Urinary bladder (tissue), 4 donors: ENCODE measurements around the gene KAT2A. TPM values are rescaled to one million over a fixed set of nuclear protein-coding genes. Genes with fewer than 3 reads are reported as not detected.

Source experiments
- DNase-seq: peaks from one replicate; pipeline ENCODE4 v3.0.0-alpha.2; 2015; ENCODE audit errors: extremely low spot score
- H3K27ac ChIP-seq: one replicate; pipeline ENCODE4 v1.5.1; 2013; ENCODE audit warnings: low read depth, mild to moderate bottlenecking, moderate library complexity
- H3K36me3 ChIP-seq: one replicate; pipeline ENCODE4 v1.6.1; 2013; ENCODE audit warnings: mild to moderate bottlenecking, moderate library complexity; ENCODE audit not compliant: insufficient read depth
- H3K4me1 ChIP-seq: one replicate; pipeline ENCODE4 v1.6.1; 2013; ENCODE audit warnings: mild to moderate bottlenecking, moderate library complexity; ENCODE audit not compliant: insufficient read depth
- H3K4me3 ChIP-seq: one replicate; pipeline ENCODE4 v1.5.1; 2013; ENCODE audit warnings: low read depth, low read length
- WGBS: extraction: QIAGEN DNeasy Blood & Tissue Kit; methylation state at CpG from one replicate; pipeline ENCODE4 v1.1.7; 2013; 5-methylcytosine and 5-hydroxymethylcytosine counted together
- polyA plus RNA-seq: library from polyadenylated mRNA; stranded (reverse); fragments of 200-250 nt; gene quantifications from one replicate; pipeline ENCODE4 v1.2.3, GENCODE V29; 2013
- total RNA-seq: library from RNA; depleted of rRNA; stranded (reverse); fragments of >200 nt; gene quantifications from one replicate; pipeline ENCODE4 v1.2.3, GENCODE V29; 2014
- donor health status: healthy with polysubstance abuse.
- donor health status: healthy.

KAT2A gene
- total and polyA plus RNA-seq, 2 donors, result 14.1 to 44.3 TPM

DNA sequence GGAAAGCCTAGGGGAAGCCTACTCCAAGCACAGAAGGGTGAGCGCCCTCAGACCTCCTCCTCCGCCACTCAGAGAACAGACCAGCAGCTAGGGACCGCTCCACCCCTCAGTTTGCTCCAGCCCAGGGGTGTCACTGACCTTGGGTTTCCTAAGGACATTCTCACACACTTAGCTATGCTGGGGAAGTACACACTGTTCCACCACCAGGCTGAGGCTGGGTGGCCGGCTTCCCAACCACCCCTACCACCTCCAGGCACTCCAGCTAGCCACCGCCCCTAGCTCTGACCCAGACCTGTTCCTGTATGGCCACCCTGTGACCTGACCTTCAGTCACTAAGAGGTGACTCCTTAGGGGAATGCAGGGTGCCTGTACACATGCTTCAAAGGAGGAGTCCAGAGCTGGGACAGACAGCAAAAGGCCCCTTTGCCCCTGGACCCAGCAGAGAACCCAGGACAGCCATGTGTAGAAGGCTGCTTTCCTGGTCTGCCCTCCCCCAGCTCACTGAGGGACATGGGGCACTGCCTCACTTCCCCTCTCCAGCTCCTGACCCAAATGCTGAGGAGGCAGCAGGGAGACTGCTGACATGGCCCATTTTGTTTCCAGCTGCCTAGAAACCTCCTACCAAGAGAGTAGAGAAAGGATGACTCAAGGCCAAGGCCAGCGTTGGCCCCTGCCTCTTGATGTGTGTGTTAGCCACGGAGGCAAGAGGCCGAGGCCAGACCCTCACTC, 8.1 kb upstream of the KAT2A start:
- Histone ChIP-seq H3K36me3 (peaks cover 5% of the 10 kb centered on the region), H3K27ac (peak overlapping the region; percentile 44), H3K4me3 (no peak overlapping the region), H3K4me1 (no peaks in the 10 kb centered on the region)
- WGBS, result 90% methylated on average over 8 of the region's 8 CpGs
- DNase-seq, result no peak

DNA sequence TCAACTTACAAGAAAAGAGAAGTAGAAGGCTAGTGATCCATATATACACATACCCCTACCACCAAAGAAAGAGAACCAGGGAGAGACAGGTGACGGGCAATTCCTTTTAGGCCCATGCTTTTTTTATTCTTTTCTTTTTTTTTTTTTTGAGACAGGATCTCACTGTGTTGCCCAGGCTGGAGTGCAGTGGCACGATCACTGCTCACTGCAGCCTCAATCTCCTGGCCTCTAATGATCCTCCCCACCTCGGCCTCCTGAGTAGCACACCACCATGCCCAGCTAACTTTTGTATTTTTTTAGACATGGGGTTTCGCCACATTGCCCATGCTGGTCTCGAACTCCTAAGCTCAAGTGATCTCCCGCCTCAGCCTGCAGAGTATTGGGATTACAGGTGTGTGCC, 6.2 kb upstream of the KAT2A start:
- Histone ChIP-seq H3K4me3 (no peak overlapping the region), H3K27ac (no peak overlapping the region), H3K4me1 (no peaks in the 10 kb centered on the region), H3K36me3 (peaks cover 5% of the 10 kb centered on the region)
- DNase-seq, result no peak
- WGBS, result 88% methylated on average over 6 of the region's 6 CpGs

DNA sequence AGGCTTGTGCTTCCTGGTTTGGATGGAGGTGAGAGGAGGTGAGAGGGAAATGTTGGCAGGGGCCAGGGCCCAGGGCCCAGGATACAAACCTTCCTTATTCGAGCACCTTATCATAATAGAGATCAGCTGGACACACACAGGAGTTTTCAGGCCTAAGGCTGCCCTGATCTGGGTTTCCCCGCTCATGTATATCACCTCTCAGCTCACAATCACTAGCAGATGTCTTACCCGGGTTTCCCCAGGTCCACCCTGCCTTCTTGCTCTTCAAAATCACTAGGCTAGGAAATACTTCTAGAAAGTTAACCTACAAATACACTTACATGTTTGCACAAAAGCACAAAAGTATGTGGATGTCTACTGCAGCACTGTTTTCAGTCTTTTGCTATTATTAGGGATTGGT, 5.7 kb upstream of the KAT2A start:
- no peak overlapping the region for H3K4me3 ChIP-seq
- peaks cover 5% of the 10 kb centered on the region for H3K36me3 ChIP-seq
- no peak overlapping the region for H3K27ac ChIP-seq
- DNase-seq, result no peak
- H3K4me1 ChIP-seq, result no peaks in the 10 kb centered on the region
- 67% methylated on average over 3 of the region's 3 CpGs for WGBS

DNA sequence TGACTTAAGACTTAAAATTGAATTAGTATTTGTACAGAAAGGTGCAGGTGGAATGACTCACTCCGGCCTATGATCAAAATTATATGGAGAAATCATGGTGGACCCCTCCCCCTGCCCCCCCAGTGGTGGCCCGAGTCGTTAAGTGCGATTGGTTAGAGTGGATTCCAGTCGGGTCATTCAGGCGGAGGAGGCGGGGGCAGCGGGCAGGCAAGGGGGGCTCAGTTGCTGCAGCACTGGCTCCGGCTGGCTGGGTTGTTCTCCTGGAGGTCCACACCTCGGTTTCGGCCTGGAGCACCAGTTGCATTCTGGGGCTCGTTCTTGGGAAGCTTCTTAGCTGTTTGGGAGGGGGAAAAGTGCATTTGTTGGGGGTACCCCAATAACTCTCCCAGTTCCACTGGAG, 4.4 kb upstream of the KAT2A start:
- Histone ChIP-seq H3K4me1 (no peaks in the 10 kb centered on the region), H3K36me3 (peaks cover 5% of the 10 kb centered on the region), H3K27ac (no peak overlapping the region), H3K4me3 (no peak overlapping the region)
- DNase-seq, result no peak
- 77% methylated on average over 12 of the region's 12 CpGs for WGBS

DNA sequence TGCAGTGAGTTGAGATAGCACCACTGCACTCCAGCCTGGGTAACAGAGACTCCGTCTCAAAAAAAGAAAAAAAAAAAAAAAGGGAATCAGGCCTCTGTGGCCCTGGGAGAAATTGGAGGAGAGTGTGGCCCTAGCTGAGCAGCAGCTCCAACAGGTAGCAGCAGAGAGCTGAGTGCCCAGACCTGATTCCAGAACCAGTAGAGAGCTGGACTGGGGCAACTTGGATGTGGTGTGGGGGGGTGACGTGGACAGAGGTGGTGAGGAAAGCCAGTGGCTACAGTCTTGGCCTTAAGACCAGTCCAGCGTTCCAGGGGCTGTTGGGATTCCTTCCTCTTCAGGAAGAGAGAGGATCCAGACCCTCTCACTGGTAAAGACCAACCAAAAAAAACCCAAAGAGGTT, 3.1 kb upstream of the KAT2A start:
- H3K36me3 ChIP-seq, result peaks cover 5% of the 10 kb centered on the region
- H3K4me3 ChIP-seq, result no peak overlapping the region
- no peak for DNase-seq
- no peaks in the 10 kb centered on the region for H3K4me1 ChIP-seq
- H3K27ac ChIP-seq, result no peak overlapping the region
- 85% methylated on average over 3 of the region's 3 CpGs for WGBS

DNA sequence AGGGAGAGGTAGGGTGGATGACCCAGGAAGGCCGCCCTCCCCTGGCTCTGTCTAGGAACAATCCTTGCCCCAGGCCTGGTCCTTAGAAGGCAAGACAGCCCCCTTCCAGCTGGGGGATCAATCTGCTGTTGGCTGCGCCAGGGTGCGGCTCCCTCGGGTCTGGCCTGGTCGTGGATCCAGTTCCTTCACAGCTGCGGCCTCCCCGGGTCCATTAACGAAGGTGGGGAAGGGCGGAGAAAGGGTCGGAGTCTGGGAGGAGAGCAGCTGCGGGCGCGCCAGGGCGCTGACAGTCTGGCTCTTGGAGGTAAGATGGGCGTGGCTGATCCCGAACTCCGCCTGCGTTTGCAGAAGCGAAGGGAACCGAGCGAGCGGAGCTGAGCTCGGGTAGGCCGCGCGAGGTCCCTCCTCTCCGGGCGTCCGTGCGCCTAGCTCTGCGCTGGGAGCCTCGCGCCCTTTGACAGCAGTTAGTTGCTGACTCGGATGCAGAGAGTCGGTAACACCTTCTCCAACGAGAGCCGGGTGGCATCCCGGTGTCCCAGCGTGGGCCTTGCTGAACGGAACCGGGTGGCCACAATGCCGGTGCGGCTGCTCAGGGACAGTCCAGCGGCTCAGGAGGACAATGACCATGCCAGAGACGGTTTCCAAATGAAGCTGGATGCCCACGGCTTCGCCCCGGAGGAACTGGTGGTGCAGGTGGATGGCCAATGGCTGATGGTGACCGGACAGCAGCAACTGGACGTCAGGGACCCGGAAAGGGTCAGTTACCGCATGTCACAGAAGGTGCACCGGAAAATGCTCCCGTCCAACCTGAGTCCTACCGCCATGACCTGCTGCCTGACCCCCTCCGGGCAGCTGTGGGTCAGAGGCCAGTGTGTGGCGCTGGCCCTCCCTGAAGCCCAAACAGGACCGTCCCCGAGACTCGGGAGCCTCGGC, 1.5 kb upstream of the KAT2A start, which contains the start of gene HSPB9:
Gene HSPB9 (plus strand): TSS at position 434 of the 933 bp plus-strand sequence. CDS start 47 bp downstream, at position 481.
- 52% methylated on average over 61 of the region's 61 CpGs for WGBS
- peaks cover 5% of the 10 kb centered on the region for H3K36me3 ChIP-seq
- no peak for DNase-seq
- H3K27ac ChIP-seq, result no peak within 1 kb of the TSS
- H3K4me1 ChIP-seq, result no peaks in the 10 kb centered on the region
- H3K4me3 ChIP-seq, result no peak within 1 kb of the TSS

DNA sequence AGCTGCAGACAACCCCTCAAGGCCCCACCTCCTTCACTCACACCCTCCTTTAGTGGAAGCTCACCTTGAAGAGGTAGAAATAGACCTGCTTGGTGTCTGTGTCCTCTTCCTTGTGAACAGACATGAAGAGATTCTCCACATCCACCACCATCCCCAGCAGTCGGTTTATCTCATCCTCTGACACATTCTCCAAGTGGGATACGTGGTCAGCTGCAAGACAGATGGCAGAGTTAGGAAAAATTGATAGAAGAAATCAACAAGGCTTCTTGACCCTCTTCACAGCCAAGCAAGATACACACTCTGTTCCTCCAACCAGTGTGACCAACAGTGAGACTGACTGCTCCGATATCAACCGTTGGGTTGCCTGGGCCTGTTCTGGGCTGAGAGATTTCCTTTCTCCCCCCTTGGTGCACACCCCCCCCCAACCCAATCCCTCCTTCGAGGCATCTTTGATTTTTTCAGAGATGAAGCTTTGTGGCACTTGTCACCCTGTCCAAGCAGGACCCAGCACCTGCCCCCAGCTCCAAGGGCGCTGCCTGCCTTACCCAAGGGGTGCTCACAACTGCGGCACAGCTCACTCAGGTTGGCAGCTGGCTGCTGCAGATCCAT, 902 bp downstream of the KAT2A start:
- Histone ChIP-seq H3K36me3 (no peaks in the 10 kb centered on the region), H3K4me3 (peak overlapping the region; percentile 88), H3K4me1 (no peaks in the 10 kb centered on the region), H3K27ac (no peak overlapping the region)
- 44% methylated on average over 7 of the region's 7 CpGs for WGBS
- no peak for DNase-seq

DNA sequence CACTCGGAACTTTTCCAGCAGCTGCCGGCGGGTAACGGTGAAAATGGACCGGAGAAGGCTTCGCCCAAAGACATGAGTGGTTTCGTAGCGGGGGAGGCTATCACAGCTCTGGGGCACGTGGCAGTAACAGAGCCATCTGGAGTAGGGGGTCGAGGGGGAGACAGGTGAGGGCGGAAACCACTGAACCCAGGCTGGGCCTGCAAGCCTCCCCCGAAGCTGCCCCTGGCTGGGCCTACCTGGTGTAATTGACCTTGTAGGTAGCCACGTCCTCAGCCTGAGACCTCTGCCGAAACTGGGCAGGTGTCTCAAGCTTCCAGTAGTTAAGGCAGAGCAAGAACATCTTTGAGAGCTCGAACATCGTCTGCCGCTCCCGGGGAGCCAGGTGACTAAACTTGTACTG, 1.9 kb downstream of the KAT2A start:
- H3K36me3 ChIP-seq, result no peaks in the 10 kb centered on the region
- no peak overlapping the region for H3K27ac ChIP-seq
- WGBS, result 91% methylated on average over 18 of the region's 18 CpGs
- H3K4me3 ChIP-seq, result no peak overlapping the region
- no peak for DNase-seq
- no peaks in the 10 kb centered on the region for H3K4me1 ChIP-seq

DNA sequence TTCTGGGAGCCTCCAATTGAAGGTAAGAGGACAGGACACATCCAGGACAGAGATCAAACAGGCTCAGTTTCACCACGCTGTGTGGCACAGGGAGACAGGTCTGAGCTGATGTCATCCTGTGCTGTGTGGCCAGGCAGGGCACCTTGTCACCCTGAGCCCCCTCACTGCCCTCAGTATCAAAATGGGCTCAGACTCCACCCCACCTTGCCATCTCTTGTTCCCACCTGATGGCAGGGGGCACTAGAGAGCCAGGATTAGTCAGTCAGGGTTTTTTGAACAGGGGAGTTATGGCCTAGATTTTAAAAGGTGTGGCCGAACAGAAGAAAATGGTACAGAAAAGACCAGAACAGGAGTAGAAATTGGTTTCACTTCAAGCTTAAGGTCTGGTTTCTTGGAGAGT, 2.6 kb downstream of the KAT2A start:
- 82% methylated on average over 2 of the region's 2 CpGs for WGBS
- Histone ChIP-seq H3K27ac (no peak overlapping the region), H3K4me1 (no peaks in the 10 kb centered on the region), H3K4me3 (no peak overlapping the region), H3K36me3 (no peaks in the 10 kb centered on the region)
- DNase-seq, result no peak

DNA sequence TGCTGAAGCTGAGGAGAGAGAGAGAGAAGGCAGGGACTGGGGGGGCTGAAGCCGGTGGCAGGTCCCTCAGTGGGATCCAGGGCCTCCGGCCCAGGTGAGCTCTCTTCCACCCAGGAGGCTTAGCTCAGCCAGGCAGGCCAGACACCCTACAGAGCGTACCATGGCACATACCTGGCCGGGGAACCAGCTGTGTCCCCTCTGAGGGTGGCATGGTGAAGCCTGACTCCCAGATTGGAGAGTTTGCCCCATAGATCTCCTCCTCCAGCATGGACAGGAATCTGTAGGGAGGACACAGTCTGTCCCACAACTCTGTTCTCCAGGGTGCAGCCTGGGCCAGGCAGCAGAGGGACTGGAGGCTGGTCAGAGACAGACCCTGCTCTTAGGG, 3.0 kb downstream of the KAT2A start:
- Histone ChIP-seq H3K36me3 (no peaks in the 10 kb centered on the region), H3K27ac (no peak overlapping the region), H3K4me3 (no peak overlapping the region), H3K4me1 (no peaks in the 10 kb centered on the region)
- no peak for DNase-seq
- WGBS, result 91% methylated on average over 4 of the region's 4 CpGs

DNA sequence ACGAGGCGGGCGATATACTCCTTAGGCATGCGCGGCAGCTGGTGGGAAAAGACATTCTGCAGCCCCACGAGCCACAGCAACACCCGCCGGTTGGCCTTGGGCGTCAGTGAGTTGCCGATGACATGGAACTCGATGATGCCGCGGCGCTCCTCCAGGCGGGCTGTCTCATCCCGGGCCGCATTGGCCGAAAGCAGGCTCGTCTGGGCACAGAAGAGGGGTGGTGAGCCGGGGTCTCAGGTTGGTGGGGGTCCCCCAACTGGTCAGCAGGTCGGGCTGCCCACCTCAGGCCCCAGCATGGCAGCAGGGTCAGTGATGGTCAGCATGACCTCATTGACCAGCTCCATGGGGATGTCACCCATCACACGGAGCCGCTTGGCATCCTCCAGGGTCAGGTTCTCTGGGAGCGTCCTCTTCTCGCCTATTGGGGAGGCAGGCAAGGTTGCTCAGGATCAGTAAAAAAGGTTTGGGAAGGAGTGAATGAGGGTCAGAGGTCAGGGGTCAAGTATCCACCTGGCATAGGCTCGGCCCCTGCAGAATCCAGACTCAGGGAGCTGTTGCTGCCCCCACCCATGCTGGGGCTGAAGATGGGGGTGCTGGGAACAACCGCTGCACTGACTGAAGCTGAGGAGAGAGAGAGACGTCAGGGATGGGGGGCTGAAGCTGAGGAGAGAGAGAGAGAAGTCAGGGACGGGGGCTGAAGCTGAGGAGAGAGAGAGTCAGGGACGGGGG, 3.6 kb downstream of the KAT2A start:
- Histone ChIP-seq H3K4me3 (no peak overlapping the region), H3K36me3 (no peaks in the 10 kb centered on the region), H3K27ac (no peak overlapping the region), H3K4me1 (no peaks in the 10 kb centered on the region)
- no peak for DNase-seq
- 84% methylated on average over 30 of the region's 30 CpGs for WGBS

DNA sequence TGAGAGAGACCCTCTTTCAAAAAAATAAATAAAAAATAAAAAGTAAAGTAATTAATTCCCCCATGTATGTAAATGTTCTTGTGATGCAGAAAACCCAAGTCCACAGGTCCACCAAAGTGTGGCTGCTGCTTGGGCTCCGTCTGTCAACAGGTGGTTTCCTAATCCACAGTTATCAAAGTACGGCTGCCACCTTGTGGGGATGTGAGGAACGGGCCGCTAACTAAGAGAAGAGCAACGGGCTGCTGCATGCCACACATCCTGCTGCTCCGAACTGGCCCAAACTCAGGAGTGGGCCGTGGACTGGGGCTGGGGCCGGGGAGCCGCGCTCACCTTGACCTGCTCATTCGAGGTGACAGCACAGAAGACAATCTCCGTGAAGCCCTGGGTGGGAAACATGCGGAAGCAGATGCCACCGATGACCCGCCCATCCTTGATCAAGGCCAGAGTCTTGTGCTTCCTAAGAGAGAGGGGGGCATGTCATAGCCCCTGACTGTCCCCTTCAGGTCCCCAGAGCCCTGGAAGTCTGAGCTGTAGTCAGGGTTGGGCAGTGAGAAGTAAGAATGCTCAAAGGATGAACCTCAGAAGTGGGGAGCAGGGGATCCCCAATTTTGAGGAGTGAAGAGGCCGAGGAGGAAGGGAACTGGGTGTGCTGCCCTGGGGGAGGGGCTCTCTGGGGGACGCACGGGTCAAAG, 4.3 kb downstream of the KAT2A start:
- Histone ChIP-seq H3K4me1 (no peaks in the 10 kb centered on the region), H3K4me3 (no peak overlapping the region), H3K27ac (no peak overlapping the region), H3K36me3 (no peaks in the 10 kb centered on the region)
- DNase-seq, result peak; percentile 49
- WGBS, result 33% methylated on average over 18 of the region's 18 CpGs

DNA sequence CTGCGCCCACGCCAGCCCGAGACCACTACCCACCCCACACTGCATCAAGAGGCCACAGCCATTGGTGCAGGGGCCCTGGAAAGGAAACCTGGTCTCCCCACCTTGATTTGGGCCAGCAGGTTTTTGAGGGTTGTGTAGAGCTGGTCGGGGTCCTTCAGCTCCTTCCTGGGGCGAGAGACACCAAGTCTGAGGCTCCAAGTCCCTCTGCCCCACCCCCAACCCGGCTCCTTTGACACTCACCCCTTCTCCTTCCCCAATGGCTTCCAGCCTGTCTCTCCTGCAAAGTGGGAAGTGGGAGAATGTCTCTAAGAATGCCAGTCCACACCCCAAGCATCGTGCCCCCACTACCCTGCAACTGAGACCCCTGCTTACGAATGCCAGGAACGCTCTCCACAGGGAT, 7.0 kb downstream of the KAT2A start:
- Histone ChIP-seq H3K36me3 (no peaks in the 10 kb centered on the region), H3K27ac (no peak overlapping the region), H3K4me1 (no peaks in the 10 kb centered on the region), H3K4me3 (no peak overlapping the region)
- 92% methylated on average over 9 of the region's 9 CpGs for WGBS
- no peak for DNase-seq
